H1 (cell line): Measurements from ENCODE around the gene KHSRP. TPM values are rescaled to one million over a fixed set of nuclear protein-coding genes. Genes with fewer than 3 reads are reported as not detected.

Experiments used
- ATF2 ChIP-seq: IDR thresholded peaks from 2 replicates; pipeline ENCODE4 v1.6.1; 2012; ENCODE audit warnings: low read length, inconsistent platforms
- BCL11A ChIP-seq, 2 experiments: IDR thresholded peaks; one replicate each; pipeline ENCODE4 v1.6.1; 2011; ENCODE audit warnings: low read depth in 2 of 2, low read length in 2 of 2, mild to moderate bottlenecking in 2 of 2
- CBX8 ChIP-seq: fragments of 300-800, 300-1000 bp; sonication (generic); IDR thresholded peaks from 2 replicates; pipeline ENCODE4 v1.7.1; 2016; ENCODE audit warnings: low read depth, low read length, borderline replicate concordance
- CHD2 ChIP-seq: IDR thresholded peaks from 2 replicates; pipeline ENCODE4 v1.6.1; 2012; ENCODE audit warnings: low read length, improper control_type of control experiment
- CTBP2 ChIP-seq: IDR thresholded peaks from 2 replicates; pipeline ENCODE4 v1.7.0; 2011; ENCODE audit warnings: borderline replicate concordance, mild to moderate bottlenecking, moderate library complexity, mixed read lengths, low read length; ENCODE audit not compliant: insufficient read depth, insufficient read length
- CTCF ChIP-seq, 3 experiments: IDR thresholded peaks; 1 replicate in 2 of 3; 2 replicates in 1 of 3; pipeline versions ENCODE4 v1.5.1 to v1.6.1; 2011; ENCODE audit warnings: low read length in 3 of 3, mild to moderate bottlenecking in 3 of 3, inconsistent platforms in 2 of 3, low read depth in 1 of 3, moderate library complexity in 1 of 3; ENCODE audit not compliant: insufficient read depth in 1 of 3; ENCODE audit errors: control extremely low read depth in 1 of 3
- EP300 ChIP-seq, 2 experiments: IDR thresholded peaks; 1 replicate in 1 of 2; 2 replicates in 1 of 2; pipeline ENCODE4 v1.6.1; 2011 to 2012; ENCODE audit warnings: low read depth in 2 of 2, low read length in 2 of 2, mild to moderate bottlenecking in 2 of 2, borderline replicate concordance in 1 of 2, inconsistent platforms in 1 of 2, moderate library complexity in 1 of 2
- EZH2 ChIP-seq: fragments of 200-600 bp; sonication (generic); IDR thresholded peaks from 2 replicates; pipeline ENCODE4 v1.7.1; 2012; ENCODE audit warnings: low read depth, mild to moderate bottlenecking, moderate library complexity, low read length, inconsistent platforms; ENCODE audit not compliant: severe bottlenecking
- JUND ChIP-seq: IDR thresholded peaks from 2 replicates; pipeline ENCODE4 v1.6.1; 2011; ENCODE audit warnings: mild to moderate bottlenecking, improper control_type of control experiment, low read length
- MAX ChIP-seq: IDR thresholded peaks from 2 replicates; pipeline ENCODE4 v1.6.1; 2012; ENCODE audit warnings: inconsistent platforms
- NANOG ChIP-seq: IDR thresholded peaks from 2 replicates; pipeline ENCODE4 v1.6.1; 2011; ENCODE audit warnings: low read length, low read depth, mild to moderate bottlenecking, inconsistent platforms; ENCODE audit not compliant: insufficient read depth, poor library complexity, severe bottlenecking
- PHF8 ChIP-seq: fragments of 200-600 bp; sonication (generic); conservative IDR thresholded peaks from 2 replicates; pipeline ENCODE4 v1.7.1; 2012; ENCODE audit warnings: low read depth, mild to moderate bottlenecking, inconsistent platforms, low read length, moderate library complexity
- SIN3A ChIP-seq, 2 experiments: IDR thresholded peaks in 1 of 2; conservative IDR thresholded peaks in 1 of 2; 2 replicates each; pipeline ENCODE4 v1.6.1; 2011 to 2012; ENCODE audit warnings: low read length in 2 of 2, improper control_type of control experiment in 1 of 2, low read depth in 1 of 2, mild to moderate bottlenecking in 1 of 2
- SP1 ChIP-seq: IDR thresholded peaks from 2 replicates; pipeline ENCODE4 v1.6.1; 2011; ENCODE audit warnings: low read depth, low read length
- SRF ChIP-seq: IDR thresholded peaks from 2 replicates; pipeline ENCODE4 v1.6.1; 2011; ENCODE audit warnings: mild to moderate bottlenecking, low read depth, low read length, moderate library complexity
- TAF7 ChIP-seq: optimal IDR thresholded peaks from 2 replicates; pipeline ENCODE3; 2011; ENCODE audit warnings: low read depth, mild to moderate bottlenecking, inconsistent platforms, low read length, moderate library complexity, borderline replicate concordance
- TBP ChIP-seq: IDR thresholded peaks from 2 replicates; pipeline ENCODE4 v1.6.1; 2011; ENCODE audit warnings: low read depth, low read length, improper control_type of control experiment
- polyA plus RNA-seq, 7 experiments: library from polyadenylated mRNA; depleted of rRNA in 3 of 7; stranded (reverse) in 5 of 7; unstranded in 2 of 7; fragments of >200 nt in 5 of 7; fragments of 200-250 nt in 2 of 7; gene quantifications; 1 replicate in 5 of 7; 2 replicates in 1 of 7; 4 replicates in 1 of 7; pipeline versions ENCODE4 v1.2.1 to v1.2.3, GENCODE V29; 2011 to 2013; ENCODE audit warnings: missing spikeins in 2 of 7, mixed read lengths in 2 of 7
- total RNA-seq: library from RNA; stranded (reverse); fragmentation: NEBNext Ultra II Directional; extraction: Animal tissue kit (Norgen Biotek cat#: 25700); gene quantifications from 2 replicates; pipeline ENCODE4 v1.2.1, GENCODE V29; 2021

The KHSRP gene
- total and polyA plus RNA-seq, 2 of the 8 experiments (the other 6 are each of a cell fraction or from before 2014, with no cell fraction given), result 143 to 573 TPM

- peak; percentile 26 to 76 (median 65); a peak in 3 of 4 replicates for TF ChIP-seq CTCF (IDR thresholded peaks at IDR 0.05; ENCODE audit: control extremely low read depth in 1 of 3, insufficient read depth in 1 of 3, low read depth in 1 of 3, low read length in 3 of 3)
- no peak for TF ChIP-seq EZH2
- TF ChIP-seq SP1, result peak; percentile 42; the same call in 1 of the 2 replicates
- TF ChIP-seq NANOG, result no peak
- TF ChIP-seq MAX, result peak; percentile 48
- TF ChIP-seq PHF8, result no peak
- no peak for TF ChIP-seq CBX8
- no peak for TF ChIP-seq CHD2
- TF ChIP-seq SRF, result no peak
- no peak for TF ChIP-seq CTBP2
- peak; percentile 37; the same call in 1 of the 2 replicates for TF ChIP-seq TBP
- peak in 1 of 2 experiments; percentile 40; a peak in 2 of 3 replicates for TF ChIP-seq EP300 (IDR thresholded peaks at IDR 0.05; ENCODE audit: borderline replicate concordance in 1 of 2, low read depth in 2 of 2, low read length in 2 of 2)
- TF ChIP-seq BCL11A (IDR thresholded peaks at IDR 0.05; ENCODE audit: low read depth in 2 of 2, low read length in 2 of 2), result no peak
- TF ChIP-seq JUND, result peak; percentile 7; the same call in 1 of the 2 replicates
- 0 out of 4 replicates have a peak, but pooled peaks of 1 of the 2 experiments have one; percentile 85 for TF ChIP-seq SIN3A (conservative IDR thresholded peaks at IDR 0.05 in 1 of 2, IDR thresholded peaks at IDR 0.05 in 1 of 2; ENCODE audit: low read depth in 1 of 2, low read length in 2 of 2)
- TF ChIP-seq ATF2, result no peak
- TF ChIP-seq TAF7, result no peak
Measured at GRCh38 chr19:6460099-6460884, 35.7 kb upstream of the KHSRP start (continued).
